Upper lobe of left lung (tissue), 4 donors: ENCODE results near the gene SORL1.

Experiments used
- CTCF ChIP-seq, 6 experiments: fragments of 450-650 bp in 4 of 6; fragments of 200-600 bp in 2 of 6; sonication (generic) in 2 of 6; IDR thresholded peaks; one replicate each; pipeline ENCODE4 v1.5.1; 2016 to 2019; ENCODE audit warnings: antibody characterized with exemption in 6 of 6
- POLR2A ChIP-seq, 4 donors: fragments of 450-650 bp; IDR thresholded peaks; one replicate each; pipeline ENCODE4 v1.5.1; 2016 to 2017; ENCODE audit warnings: antibody characterized with exemption in 4 of 4, mild to moderate bottlenecking in 2 of 4
- POLR2AphosphoS5 ChIP-seq, 2 donors: sonication (generic); formaldehyde crosslinking; IDR thresholded peaks; one replicate each; pipeline ENCODE4 v1.5.1; 2017; ENCODE audit warnings: antibody characterized with exemption in 2 of 2

GRCh38 chr11:121636081-121636799 lies 184.1 kb downstream of the SORL1 start:
- TF ChIP-seq CTCF (IDR thresholded peaks at IDR 0.05) (no peak), POLR2A (IDR thresholded peaks at IDR 0.05) (no peak), POLR2AphosphoS5 (IDR thresholded peaks at IDR 0.05) (no peak)
